H1 (cell line): ENCODE results near the gene MRPS10.

Experiments used
- CBX5 ChIP-seq: fragments of 300-800, 300-1000 bp; sonication (generic); IDR thresholded peaks from 2 replicates; pipeline ENCODE4 v1.7.1; 2016; ENCODE audit warnings: antibody characterized with exemption, low read length, low read depth
- CBX8 ChIP-seq: fragments of 300-800, 300-1000 bp; sonication (generic); IDR thresholded peaks from 2 replicates; pipeline ENCODE4 v1.7.1; 2016; ENCODE audit warnings: low read depth, low read length, borderline replicate concordance
- CREB1 ChIP-seq: IDR thresholded peaks from 2 replicates; pipeline ENCODE4 v1.6.1; 2012; ENCODE audit warnings: inconsistent platforms
- CTCF ChIP-seq, 3 experiments: IDR thresholded peaks; 1 replicate in 2 of 3; 2 replicates in 1 of 3; pipeline versions ENCODE4 v1.5.1 to v1.6.1; 2011; ENCODE audit warnings: low read length in 3 of 3, mild to moderate bottlenecking in 3 of 3, inconsistent platforms in 2 of 3, low read depth in 1 of 3, moderate library complexity in 1 of 3; ENCODE audit not compliant: insufficient read depth in 1 of 3; ENCODE audit errors: control extremely low read depth in 1 of 3
- E2F6 ChIP-seq: IDR thresholded peaks from 2 replicates; pipeline ENCODE4 v1.6.1; 2012; ENCODE audit warnings: inconsistent platforms
- POLR2A ChIP-seq, 2 experiments: IDR thresholded peaks; 1 replicate in 1 of 2; 2 replicates in 1 of 2; pipeline ENCODE4 v1.6.1; 2011; ENCODE audit warnings: low read depth in 2 of 2, low read length in 2 of 2, mild to moderate bottlenecking in 2 of 2; ENCODE audit errors: control extremely low read depth in 1 of 2
- RBBP5 ChIP-seq: IDR thresholded peaks from 2 replicates; pipeline ENCODE4 v1.7.1; 2012; ENCODE audit warnings: low read depth, mild to moderate bottlenecking, inconsistent platforms, low read length, moderate library complexity, borderline replicate concordance
- USF2 ChIP-seq: IDR thresholded peaks from 2 replicates; pipeline ENCODE4 v1.6.1; 2011; ENCODE audit warnings: low read length, improper control_type of control experiment

- no peak for TF ChIP-seq CTCF (IDR thresholded peaks at IDR 0.05; ENCODE audit: control extremely low read depth in 1 of 3, insufficient read depth in 1 of 3, low read depth in 1 of 3, low read length in 3 of 3)
- TF ChIP-seq POLR2A (IDR thresholded peaks at IDR 0.05; ENCODE audit: control extremely low read depth in 1 of 2, low read depth in 2 of 2, low read length in 2 of 2), result no peak
- no peak for TF ChIP-seq E2F6
- no peak for TF ChIP-seq CREB1
- no peak for TF ChIP-seq CBX8
- no peak for TF ChIP-seq USF2
- TF ChIP-seq RBBP5, result no peak
- no peak for TF ChIP-seq CBX5
Measured at GRCh38 chr6:42159431-42160024, 58.1 kb downstream of the MRPS10 start.
